ENCODE data around the gene PIPOX.
"Not testable (repeated sequence)": the region's sequence is repeated elsewhere in the genome, so short reads cannot be mapped to it uniquely, and the experiment has no call there.

GRCh38 chr17:29088782-29089181 lies 45.8 kb downstream of the PIPOX start:
- not testable (repeated sequence) for TF ChIP-seq ATF7 (IDR thresholded peaks at IDR 0.05); RNF219 (CRISPR knock-in tag; IDR thresholded peaks at IDR 0.05); POLR2G (IDR thresholded peaks at IDR 0.05; ENCODE audit: low read depth, low read length); CTCF (IDR thresholded peaks at IDR 0.05 in 2 of 3, conservative IDR thresholded peaks at IDR 0.05 in 1 of 3; ENCODE audit: insufficient read depth in 2 of 3, low read depth in 1 of 3, low read length in 3 of 3); FOSL1 (tag; conservative IDR thresholded peaks at IDR 0.05); SMARCC2 (IDR thresholded peaks at IDR 0.05; ENCODE audit: low read depth); EP300 (IDR thresholded peaks at IDR 0.05; ENCODE audit: low read length); POLR2A (conservative IDR thresholded peaks at IDR 0.05); ZSCAN29 (IDR thresholded peaks at IDR 0.05); NFIC (IDR thresholded peaks at IDR 0.05); NR1H2 (CRISPR knock-in tag; IDR thresholded peaks at IDR 0.05); REST (IDR thresholded peaks at IDR 0.05; ENCODE audit: borderline replicate concordance); REST (CRISPR knock-in tag; IDR thresholded peaks at IDR 0.05; ENCODE audit: low read depth); ELK1 (CRISPR knock-in tag; IDR thresholded peaks at IDR 0.05)

All from K562 (cell line).